Choroid plexus epithelial cell (primary cell): Measurements from ENCODE around the gene TPPP2.

Source experiments
- DNase-seq: peaks from one replicate; pipeline ENCODE4 v3.0.0-alpha.2; 2010; ENCODE audit warnings: low read depth
- H3K4me3 ChIP-seq: 2 replicates; pipeline ENCODE4 v1.5.1; 2011; ENCODE audit warnings: low read depth, mild to moderate bottlenecking, control low read depth, low read length, moderate library complexity
- TF ChIP-seq, protein P1 (sequence below): conservative IDR thresholded peaks from 2 replicates; pipeline ENCODE4 v1.5.1; 2011; ENCODE audit warnings: low read depth, mild to moderate bottlenecking, control low read depth, inconsistent platforms, low read length, moderate library complexity

Gene TPPP2

GRCh38 chr14:21026988-21027315, 3.1 kb upstream of the TPPP2 start:
- TF ChIP-seq, protein P1, sequence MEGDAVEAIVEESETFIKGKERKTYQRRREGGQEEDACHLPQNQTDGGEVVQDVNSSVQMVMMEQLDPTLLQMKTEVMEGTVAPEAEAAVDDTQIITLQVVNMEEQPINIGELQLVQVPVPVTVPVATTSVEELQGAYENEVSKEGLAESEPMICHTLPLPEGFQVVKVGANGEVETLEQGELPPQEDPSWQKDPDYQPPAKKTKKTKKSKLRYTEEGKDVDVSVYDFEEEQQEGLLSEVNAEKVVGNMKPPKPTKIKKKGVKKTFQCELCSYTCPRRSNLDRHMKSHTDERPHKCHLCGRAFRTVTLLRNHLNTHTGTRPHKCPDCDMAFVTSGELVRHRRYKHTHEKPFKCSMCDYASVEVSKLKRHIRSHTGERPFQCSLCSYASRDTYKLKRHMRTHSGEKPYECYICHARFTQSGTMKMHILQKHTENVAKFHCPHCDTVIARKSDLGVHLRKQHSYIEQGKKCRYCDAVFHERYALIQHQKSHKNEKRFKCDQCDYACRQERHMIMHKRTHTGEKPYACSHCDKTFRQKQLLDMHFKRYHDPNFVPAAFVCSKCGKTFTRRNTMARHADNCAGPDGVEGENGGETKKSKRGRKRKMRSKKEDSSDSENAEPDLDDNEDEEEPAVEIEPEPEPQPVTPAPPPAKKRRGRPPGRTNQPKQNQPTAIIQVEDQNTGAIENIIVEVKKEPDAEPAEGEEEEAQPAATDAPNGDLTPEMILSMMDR: no peak
- no peak for DNase-seq

GRCh38 chr14:21030531-21030930, 514 bp downstream of the TPPP2 start:
- H3K4me3 ChIP-seq: no peak overlapping the region
- TF ChIP-seq, protein P1: no peak
- DNase-seq: no peak

More at GRCh38 chr14:21026988-21027315, 3.1 kb upstream of the TPPP2 start:
- H3K4me3 ChIP-seq: no peak overlapping the region

DNA sequence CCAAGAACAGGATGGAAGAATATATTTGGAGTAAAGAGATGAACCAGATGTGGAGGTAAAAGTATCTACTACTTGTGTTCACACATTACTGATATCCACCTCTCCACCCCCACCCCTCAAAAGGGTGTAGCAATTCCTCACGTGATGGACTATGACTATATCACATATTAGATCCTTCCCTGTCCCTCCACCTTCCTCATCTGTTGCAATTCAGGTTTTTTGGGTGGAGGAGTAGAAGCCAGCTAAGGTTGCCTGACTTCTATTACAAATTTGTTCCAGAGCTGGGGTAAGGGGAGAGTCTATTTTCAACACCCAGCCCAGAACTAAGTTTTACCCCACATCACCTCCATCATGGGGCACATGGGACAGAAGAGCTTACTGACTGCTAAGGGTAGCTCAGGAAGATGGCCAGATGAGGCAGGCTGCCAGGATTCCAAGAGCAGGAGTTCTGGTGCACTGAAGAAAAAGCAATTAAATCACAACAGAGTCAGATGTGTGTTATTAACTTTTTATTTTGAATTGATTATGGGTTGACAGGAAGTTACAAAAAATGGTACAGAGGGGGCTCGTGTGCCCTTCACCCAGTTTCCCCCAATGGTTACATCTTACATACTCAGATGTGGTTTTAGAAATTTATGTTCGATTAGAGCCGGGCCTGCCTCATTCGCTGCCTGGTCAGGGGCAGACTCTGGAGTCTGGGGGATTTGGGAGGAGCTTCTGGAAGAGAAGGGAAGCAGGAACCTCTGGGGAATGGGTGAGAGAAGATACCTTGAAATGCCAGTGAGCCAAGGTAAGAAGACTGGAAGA, 2.5 kb downstream of the TPPP2 start:
- TF ChIP-seq, protein P1: no peak
- no peak for DNase-seq
- no peak overlapping the region for H3K4me3 ChIP-seq

GRCh38 chr14:21033133-21033698, 3.2 kb downstream of the TPPP2 start:
- TF ChIP-seq, protein P1: no peak
- no peak overlapping the region for H3K4me3 ChIP-seq
- no peak for DNase-seq

DNA sequence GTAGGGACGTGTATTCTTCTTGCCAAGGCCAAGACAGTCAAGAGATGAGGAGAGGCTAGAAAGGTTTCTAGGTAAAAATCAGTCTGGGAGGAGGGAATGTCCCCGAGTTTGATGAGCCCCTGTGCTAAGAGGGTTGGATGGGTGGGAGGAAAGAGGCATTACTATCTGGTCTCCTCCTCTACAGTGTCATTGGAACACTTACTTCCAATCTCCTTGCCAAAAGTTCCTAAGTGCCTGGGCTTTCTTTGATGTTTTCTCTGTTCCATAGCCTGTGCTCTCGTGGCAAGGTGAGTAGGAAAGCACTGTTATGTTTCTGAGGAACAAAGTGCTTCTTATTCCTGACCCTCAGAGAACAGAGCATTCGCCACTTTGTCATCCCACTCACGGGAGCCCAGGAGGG, 4.7 kb downstream of the TPPP2 start, which contains the start of gene RNASE13:
Gene RNASE13 (minus strand): TSS at position 101 of the 400 bp plus-strand sequence. CDS start 519 bp downstream, outside the sequence.
- TF ChIP-seq, protein P1: no peak
- DNase-seq: no peak
- no peak within 1 kb of the TSS for H3K4me3 ChIP-seq

- H3K4me3 ChIP-seq: no peak overlapping the region
- DNase-seq: no peak
- TF ChIP-seq, protein P1: no peak
These were observed 6.7 kb downstream of the TPPP2 start for GRCh38 chr14:21036751-21037150.
